ENCODE data around the gene ZNF175.

DNA sequence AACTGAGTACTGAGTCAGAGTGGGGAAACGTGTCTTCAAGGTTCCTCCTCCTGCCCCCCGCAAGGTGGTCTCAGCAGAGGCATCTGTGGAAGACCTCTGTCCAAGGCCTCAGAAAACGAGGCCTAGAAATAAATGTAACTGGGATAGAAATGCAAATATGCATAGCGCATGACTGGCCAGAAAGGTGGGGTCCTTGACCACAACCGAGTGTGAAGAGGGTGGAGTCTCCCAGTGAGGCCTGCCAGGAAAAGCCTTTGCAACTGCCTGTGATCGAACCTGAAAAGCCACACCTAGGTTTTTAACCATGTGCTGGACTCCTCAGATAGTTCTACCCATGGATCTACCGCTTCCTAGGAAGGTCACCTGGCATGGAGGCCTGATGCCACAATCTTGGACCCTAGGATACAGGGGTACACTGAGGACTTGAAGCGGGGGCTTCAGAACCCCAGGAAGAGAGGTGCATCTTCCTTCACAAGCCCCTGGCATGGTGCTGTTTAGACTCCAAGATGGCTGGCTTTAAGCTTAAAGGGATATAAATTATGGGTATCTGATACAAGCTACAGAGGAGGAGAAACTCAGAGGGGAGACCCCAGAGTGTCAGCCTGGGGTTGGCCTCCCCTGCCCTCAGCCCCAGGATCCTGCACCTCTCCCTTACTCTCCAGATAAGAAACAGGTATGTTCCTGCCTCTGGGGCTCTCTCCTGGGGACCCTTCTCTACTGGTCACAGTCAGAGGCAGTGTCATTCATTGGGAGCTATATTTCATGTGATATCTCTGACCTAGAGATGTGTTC lies 21.4 kb upstream of the ZNF175 start:
- TF ChIP-seq, protein P1, sequence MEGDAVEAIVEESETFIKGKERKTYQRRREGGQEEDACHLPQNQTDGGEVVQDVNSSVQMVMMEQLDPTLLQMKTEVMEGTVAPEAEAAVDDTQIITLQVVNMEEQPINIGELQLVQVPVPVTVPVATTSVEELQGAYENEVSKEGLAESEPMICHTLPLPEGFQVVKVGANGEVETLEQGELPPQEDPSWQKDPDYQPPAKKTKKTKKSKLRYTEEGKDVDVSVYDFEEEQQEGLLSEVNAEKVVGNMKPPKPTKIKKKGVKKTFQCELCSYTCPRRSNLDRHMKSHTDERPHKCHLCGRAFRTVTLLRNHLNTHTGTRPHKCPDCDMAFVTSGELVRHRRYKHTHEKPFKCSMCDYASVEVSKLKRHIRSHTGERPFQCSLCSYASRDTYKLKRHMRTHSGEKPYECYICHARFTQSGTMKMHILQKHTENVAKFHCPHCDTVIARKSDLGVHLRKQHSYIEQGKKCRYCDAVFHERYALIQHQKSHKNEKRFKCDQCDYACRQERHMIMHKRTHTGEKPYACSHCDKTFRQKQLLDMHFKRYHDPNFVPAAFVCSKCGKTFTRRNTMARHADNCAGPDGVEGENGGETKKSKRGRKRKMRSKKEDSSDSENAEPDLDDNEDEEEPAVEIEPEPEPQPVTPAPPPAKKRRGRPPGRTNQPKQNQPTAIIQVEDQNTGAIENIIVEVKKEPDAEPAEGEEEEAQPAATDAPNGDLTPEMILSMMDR (IDR thresholded peaks at IDR 0.05; ENCODE audit: insufficient read depth, low read length), result no peak
- TF ChIP-seq, protein P2, sequence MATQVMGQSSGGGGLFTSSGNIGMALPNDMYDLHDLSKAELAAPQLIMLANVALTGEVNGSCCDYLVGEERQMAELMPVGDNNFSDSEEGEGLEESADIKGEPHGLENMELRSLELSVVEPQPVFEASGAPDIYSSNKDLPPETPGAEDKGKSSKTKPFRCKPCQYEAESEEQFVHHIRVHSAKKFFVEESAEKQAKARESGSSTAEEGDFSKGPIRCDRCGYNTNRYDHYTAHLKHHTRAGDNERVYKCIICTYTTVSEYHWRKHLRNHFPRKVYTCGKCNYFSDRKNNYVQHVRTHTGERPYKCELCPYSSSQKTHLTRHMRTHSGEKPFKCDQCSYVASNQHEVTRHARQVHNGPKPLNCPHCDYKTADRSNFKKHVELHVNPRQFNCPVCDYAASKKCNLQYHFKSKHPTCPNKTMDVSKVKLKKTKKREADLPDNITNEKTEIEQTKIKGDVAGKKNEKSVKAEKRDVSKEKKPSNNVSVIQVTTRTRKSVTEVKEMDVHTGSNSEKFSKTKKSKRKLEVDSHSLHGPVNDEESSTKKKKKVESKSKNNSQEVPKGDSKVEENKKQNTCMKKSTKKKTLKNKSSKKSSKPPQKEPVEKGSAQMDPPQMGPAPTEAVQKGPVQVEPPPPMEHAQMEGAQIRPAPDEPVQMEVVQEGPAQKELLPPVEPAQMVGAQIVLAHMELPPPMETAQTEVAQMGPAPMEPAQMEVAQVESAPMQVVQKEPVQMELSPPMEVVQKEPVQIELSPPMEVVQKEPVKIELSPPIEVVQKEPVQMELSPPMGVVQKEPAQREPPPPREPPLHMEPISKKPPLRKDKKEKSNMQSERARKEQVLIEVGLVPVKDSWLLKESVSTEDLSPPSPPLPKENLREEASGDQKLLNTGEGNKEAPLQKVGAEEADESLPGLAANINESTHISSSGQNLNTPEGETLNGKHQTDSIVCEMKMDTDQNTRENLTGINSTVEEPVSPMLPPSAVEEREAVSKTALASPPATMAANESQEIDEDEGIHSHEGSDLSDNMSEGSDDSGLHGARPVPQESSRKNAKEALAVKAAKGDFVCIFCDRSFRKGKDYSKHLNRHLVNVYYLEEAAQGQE (IDR thresholded peaks at IDR 0.05; ENCODE audit: insufficient replicate concordance, low read depth), result no peak
- TF ChIP-seq GABPA (IDR thresholded peaks at IDR 0.05; ENCODE audit: low read depth), result no peak
- TF ChIP-seq POLR2AphosphoS5 (IDR thresholded peaks at IDR 0.05; ENCODE audit: low read depth), result no peak
- TF ChIP-seq SPI1 (IDR thresholded peaks at IDR 0.05; ENCODE audit: borderline replicate concordance, low read depth), result no peak
